OCI-LY1 (cell line): Measurements from ENCODE around the gene EIF3J.

ENCODE experiments used
- CTCF ChIP-seq: fragments of 200-600 bp; sonication (generic), shearing (Covaris generic); IDR thresholded peaks from 2 replicates; pipeline ENCODE4 v1.5.1; 2017; ENCODE audit warnings: mild to moderate bottlenecking, antibody characterized with exemption, low read length, moderate library complexity, mixed read lengths
- EZH2 ChIP-seq: fragments of 200-600 bp; sonication (generic), shearing (Covaris generic); IDR thresholded peaks from 2 replicates; pipeline ENCODE4 v1.8.0; 2017; ENCODE audit warnings: borderline replicate concordance, mixed run types, mild to moderate bottlenecking, antibody characterized with exemption, low read length, moderate library complexity, mixed read lengths

DNA sequence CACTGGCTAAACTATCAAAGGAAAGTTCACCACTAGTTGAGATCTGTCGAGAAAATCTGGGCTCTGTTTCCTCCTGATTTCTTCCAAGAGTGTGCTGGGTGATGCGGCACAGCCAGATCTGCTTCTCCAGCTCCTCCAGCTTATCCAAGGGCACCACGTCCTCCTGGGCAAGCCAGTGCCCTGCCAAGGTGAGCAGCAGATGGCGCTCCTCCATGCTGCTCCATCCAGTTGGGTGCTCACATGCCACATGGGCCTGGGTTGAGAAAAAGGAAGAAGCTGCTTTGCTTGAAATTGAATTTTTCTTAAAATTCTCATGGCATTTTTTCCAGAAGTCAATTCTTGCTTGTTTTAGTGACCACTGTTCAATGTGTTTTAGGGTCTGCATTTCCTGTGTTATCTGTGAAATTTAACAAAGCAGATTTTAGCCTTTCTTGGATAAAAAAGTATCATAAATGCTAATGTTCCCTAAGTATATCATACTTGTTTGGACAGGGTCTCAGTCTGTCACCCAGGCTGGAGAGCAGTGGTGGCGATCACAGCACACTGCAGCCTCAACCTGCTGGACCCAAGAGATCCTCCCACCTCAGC, 47.3 kb downstream of the EIF3J start:
- TF ChIP-seq EZH2 = no peak
- peak; percentile 76 for TF ChIP-seq CTCF
